Measurements from ENCODE around the gene METTL8. TPM values are rescaled to one million over a fixed set of nuclear protein-coding genes. Genes with fewer than 3 reads are reported as not detected.
"Not testable (repeated sequence)": the region's sequence is repeated elsewhere in the genome, so short reads cannot be mapped to it uniquely, and the experiment has no call there.

Gene METTL8
- total RNA-seq, 4 donors from 2014 or later = 6.9 to 33.0 (median 17.7) TPM

DNA sequence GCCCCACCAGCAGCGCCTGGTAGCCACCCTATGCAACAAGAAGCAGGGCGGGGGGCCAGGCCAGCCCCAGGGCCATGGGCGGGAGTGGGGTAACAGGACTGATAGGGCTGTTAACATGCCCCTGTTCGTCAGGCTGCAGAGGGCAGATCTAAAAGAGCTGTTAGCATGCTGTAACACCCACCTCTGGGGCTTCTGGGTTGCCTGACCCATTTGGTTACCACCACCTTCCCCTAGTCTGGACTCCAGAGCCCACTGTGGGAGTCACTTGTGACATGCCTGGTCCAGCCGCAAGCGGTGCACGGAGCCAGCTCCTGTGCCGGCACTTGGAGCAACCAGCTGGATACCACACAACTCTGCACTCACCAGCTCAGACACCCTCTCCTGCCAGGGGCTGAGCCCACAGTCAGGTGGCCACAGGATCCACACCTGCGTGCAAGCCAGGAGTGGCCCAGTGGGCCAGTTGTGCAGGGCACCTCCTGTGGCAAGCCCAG, 2.1 kb downstream of the METTL8 start:
- no peak for DNase-seq
- H3K9me3 ChIP-seq = no peaks in the 10 kb centered on the region
- H3K4me1 ChIP-seq = no peaks in the 10 kb centered on the region
- no peaks in the 10 kb centered on the region for H3K27me3 ChIP-seq
- intact Hi-C loops (cut with DNase I; ENCODE audit: low total_unique reads) = loop anchor here (10.0 kb wide), 1 partner anchor 93 kb away; the partner anchor contains the start of gene CYBRD1
- no peaks in the 10 kb centered on the region for H3K36me3 ChIP-seq
- TF ChIP-seq, protein P1, sequence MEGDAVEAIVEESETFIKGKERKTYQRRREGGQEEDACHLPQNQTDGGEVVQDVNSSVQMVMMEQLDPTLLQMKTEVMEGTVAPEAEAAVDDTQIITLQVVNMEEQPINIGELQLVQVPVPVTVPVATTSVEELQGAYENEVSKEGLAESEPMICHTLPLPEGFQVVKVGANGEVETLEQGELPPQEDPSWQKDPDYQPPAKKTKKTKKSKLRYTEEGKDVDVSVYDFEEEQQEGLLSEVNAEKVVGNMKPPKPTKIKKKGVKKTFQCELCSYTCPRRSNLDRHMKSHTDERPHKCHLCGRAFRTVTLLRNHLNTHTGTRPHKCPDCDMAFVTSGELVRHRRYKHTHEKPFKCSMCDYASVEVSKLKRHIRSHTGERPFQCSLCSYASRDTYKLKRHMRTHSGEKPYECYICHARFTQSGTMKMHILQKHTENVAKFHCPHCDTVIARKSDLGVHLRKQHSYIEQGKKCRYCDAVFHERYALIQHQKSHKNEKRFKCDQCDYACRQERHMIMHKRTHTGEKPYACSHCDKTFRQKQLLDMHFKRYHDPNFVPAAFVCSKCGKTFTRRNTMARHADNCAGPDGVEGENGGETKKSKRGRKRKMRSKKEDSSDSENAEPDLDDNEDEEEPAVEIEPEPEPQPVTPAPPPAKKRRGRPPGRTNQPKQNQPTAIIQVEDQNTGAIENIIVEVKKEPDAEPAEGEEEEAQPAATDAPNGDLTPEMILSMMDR (IDR thresholded peaks at IDR 0.05) = no peak
- no peak for TF ChIP-seq POLR2A (IDR thresholded peaks at IDR 0.05)
- H3K4me3 ChIP-seq = no peak overlapping the region
- H3K27ac ChIP-seq = no peak overlapping the region

DNA sequence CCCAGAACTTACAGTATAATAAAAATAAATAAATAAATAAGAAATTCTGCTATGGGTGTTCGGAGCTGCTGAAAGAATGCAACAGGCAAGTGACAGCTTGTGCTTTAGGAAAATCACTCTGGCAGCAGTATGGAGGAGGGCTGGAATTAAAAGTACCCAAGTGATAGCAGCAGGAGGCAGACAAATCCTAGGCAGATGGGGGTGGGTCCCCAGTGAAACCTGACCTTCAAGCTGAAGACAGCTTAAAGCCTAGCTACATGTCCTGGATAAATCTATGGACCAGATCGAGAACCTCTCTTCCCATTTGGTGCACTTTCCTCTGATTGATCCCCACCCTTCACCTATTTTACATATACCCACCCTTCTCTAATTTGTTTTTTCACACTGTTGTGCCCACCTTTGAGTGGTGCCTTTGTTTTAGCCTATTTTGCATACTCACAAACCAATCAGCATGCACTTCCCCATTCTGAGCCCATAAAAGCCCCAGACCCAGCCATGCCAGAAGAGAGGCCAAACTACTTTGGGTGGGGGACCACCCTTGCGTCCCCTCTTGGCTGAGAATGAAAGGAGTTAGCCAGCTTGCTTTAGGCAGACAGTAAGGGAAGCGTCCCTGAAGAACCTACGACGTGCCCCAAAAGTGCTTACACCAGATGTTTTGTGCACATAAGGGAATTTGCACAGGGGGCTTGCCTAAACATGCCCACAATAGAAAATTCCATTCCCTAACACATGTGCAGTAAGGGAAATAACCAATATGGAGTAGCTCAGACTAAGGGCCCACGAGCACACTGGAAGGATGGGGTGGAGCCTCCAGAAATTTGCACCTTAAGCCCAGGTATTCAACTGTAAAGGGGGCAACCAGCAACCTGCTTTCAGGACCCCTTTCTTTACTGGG, 3.0 kb downstream of the METTL8 start:
- Histone ChIP-seq H3K27ac (no peak overlapping the region), H3K36me3 (no peaks in the 10 kb centered on the region), H3K4me3 (no peak overlapping the region), H3K27me3 (no peaks in the 10 kb centered on the region), H3K9me3 (no peaks in the 10 kb centered on the region), H3K4me1 (no peaks in the 10 kb centered on the region)
- intact Hi-C loops (cut with DNase I; ENCODE audit: low total_unique reads) = loop anchor here (10.0 kb wide), 1 partner anchor 94 kb away; the partner anchor contains the start of gene CYBRD1
- DNase-seq = no peak
- TF ChIP-seq POLR2A (IDR thresholded peaks at IDR 0.05) = no peak
- TF ChIP-seq, protein P1 (IDR thresholded peaks at IDR 0.05) = no peak

DNA sequence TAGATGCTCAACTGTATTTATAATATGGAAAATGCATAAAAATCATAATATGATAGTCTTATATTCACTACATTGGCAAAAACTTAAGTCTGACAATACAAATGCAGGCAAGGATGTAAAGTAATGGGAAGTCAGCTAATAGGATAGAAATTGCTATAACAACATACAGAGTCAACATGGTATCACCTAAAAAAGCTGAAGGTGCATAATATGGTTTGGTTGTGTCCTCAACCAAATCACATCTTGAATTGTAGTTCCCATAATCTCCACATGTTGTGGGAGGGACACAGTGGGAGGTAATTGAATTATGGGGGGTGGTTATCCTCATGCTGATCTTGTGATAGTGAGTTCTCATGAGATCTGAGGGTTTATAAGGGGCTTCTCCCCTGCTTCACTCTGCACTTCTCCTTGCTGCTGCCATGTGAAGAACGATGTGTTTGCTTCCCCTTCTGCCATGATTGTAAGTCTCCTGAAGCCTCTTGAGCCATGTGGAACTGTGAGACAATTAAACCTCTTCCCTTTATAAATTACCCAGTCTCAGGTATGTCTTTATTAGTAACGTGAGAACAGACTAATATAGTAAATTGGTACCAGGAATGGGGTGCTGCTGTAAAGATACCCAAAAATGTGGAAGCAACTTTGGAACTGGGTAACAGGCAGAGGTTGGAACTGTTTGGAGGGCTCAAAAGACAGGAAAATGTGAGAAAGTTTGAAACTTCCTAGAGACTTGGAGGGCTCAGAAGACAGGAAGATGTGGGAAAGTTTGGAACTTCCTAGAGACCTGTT, 10.9 kb downstream of the METTL8 start:
- H3K27me3 ChIP-seq, H3K9me3 ChIP-seq, H3K4me1 ChIP-seq, DNase-seq, H3K4me3 ChIP-seq, H3K36me3 ChIP-seq, H3K27ac ChIP-seq: not testable (repeated sequence)
- intact Hi-C loops (cut with DNase I; ENCODE audit: low total_unique reads) = loop anchor here (5.0 kb wide), 1 partner anchor 451 kb away; no protein-coding TSS in a partner anchor

DNA sequence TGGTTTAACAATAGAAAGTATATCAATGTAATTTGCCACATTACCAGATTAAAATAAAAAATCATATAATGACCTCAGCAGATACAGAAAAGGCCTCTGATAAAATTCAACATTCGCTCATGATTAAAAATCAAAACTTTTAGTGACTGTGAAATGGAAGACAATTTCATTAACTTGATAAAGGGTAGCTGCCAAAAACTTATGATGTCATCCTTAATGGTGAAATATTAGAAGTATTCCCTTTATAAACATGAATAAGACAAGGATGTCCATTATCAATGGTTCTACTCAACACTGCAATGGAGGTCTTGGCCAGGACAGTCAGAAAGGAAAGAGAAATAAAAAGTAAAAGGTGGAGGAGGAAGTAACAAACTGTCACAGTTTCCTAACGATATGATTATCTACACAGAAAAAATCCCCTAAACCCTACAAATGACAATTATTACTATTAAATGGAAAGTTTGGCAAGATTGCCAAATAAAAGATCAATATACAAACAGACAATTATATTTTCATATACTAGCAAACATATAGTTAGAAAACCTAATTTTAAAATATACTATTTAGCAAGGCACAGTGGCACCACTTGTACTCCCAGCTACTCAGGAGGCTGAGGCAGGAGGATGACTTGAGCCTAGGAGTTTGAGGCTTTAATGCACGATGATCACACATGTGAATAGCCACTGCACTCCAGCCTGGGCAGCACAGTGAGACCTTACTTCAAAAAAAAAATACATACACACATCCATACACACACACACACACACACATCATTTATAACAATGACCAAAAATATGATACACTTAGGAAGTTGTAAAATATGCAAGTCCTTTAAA, 12.8 kb downstream of the METTL8 start:
- intact Hi-C loops (cut with DNase I; ENCODE audit: low total_unique reads) = loop anchor here (5.0 kb wide), 1 partner anchor 449 kb away; no protein-coding TSS in a partner anchor
- Histone ChIP-seq H3K27me3 (no peaks in the 10 kb centered on the region), H3K36me3 (no peaks in the 10 kb centered on the region), H3K9me3 (no peaks in the 10 kb centered on the region), H3K4me3 (no peak overlapping the region), H3K27ac (no peak overlapping the region), H3K4me1 (no peaks in the 10 kb centered on the region)
- DNase-seq = no peak
- TF ChIP-seq POLR2A (IDR thresholded peaks at IDR 0.05) = no peak
- TF ChIP-seq, protein P1 (IDR thresholded peaks at IDR 0.05) = no peak

DNA sequence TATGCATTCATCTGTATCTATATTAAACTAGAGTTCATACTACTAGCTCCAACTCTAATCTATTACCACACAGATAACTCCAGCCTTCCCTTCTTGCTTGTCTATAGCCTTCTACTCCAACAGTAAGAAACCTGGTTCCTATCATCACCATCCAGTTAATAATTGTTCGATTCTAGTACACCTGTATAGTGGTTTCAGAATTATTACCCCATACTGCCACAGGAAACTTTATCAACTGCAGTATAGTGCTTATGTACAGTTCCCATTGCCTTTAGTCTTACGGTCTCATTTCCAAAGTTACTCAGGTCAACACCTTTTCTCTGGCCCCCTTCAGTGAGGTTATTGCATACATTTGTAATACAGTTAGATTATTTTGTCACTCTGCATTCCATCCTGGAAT, 14.5 kb downstream of the METTL8 start:
- no peaks in the 10 kb centered on the region for H3K4me1 ChIP-seq
- intact Hi-C loops (cut with DNase I; ENCODE audit: low total_unique reads) = no loop called here
- no peaks in the 10 kb centered on the region for H3K36me3 ChIP-seq
- TF ChIP-seq, protein P1 (IDR thresholded peaks at IDR 0.05) = no peak
- TF ChIP-seq POLR2A (IDR thresholded peaks at IDR 0.05) = no peak
- no peak for DNase-seq
- no peak overlapping the region for H3K27ac ChIP-seq
- no peaks in the 10 kb centered on the region for H3K27me3 ChIP-seq
- no peak overlapping the region for H3K4me3 ChIP-seq
- H3K9me3 ChIP-seq = no peaks in the 10 kb centered on the region

All from uterus (tissue), 4 donors.